Right lobe of liver (tissue), 6 donors: ENCODE data around the gene ZNF862. TPM values are rescaled to one million over a fixed set of nuclear protein-coding genes. Genes with fewer than 3 reads are reported as not detected.
A peak's percentile ranks its signal among the peaks of the same experiment; 100 is the strongest.

Experiments used
- ATAC-seq, 4 donors: fragments of 200-7000 bp; cut with Tn5 transposase; one replicate each; pipeline ENCODE4 v1.9.1; 2020; ENCODE audit warnings: mild to moderate bottlenecking in 4 of 4, moderate library complexity in 4 of 4
- DNase-seq, 3 donors: peaks; one replicate each; pipeline ENCODE4 v3.0.0-alpha.2; 2020
- H3K27ac ChIP-seq, 3 donors: fragments of 200-600 bp; one replicate each; pipeline ENCODE4 v1.8.0; 2022
- H3K27me3 ChIP-seq, 2 donors: fragments of 200-600 bp; one replicate each; pipeline ENCODE4 v1.8.0; 2022
- H3K36me3 ChIP-seq, 4 donors: fragments of 200-600 bp; sonication (generic) in 1 of 4; one replicate each; pipeline versions ENCODE4 v1.5.1 to v1.8.0; 2017 to 2022; ENCODE audit warnings: control low read depth in 1 of 4
- H3K4me1 ChIP-seq, 4 donors: fragments of 200-600 bp; sonication (generic) in 1 of 4; one replicate each; pipeline versions ENCODE4 v1.5.1 to v1.8.0; 2017 to 2022; ENCODE audit warnings: control low read depth in 1 of 4
- H3K4me3 ChIP-seq, 3 donors: fragments of 200-600 bp; one replicate each; pipeline ENCODE4 v1.8.0; 2022
- H3K9me3 ChIP-seq, 4 donors: fragments of 200-600 bp; sonication (generic) in 1 of 4; one replicate each; pipeline versions ENCODE4 v1.5.1 to v1.8.0; 2017 to 2022; ENCODE audit warnings: control low read depth in 1 of 4
- POLR2A ChIP-seq: fragments of 450-650 bp; IDR thresholded peaks from one replicate; pipeline ENCODE4 v1.6.1; 2017; ENCODE audit warnings: antibody characterized with exemption, mild to moderate bottlenecking
- WGBS: methylation state at CpG from one replicate; pipeline ENCODE4 v1.1.6; 2018; ENCODE audit warnings: low coverage, low lambda C conversion rate; ENCODE audit not compliant: insufficient coverage; ENCODE audit errors: missing lambda C conversion rate; 5-methylcytosine and 5-hydroxymethylcytosine counted together
- intact Hi-C, 2 donors: fragments of 100-400 bp; cut with DNase I; formaldehyde crosslinking; loops; one replicate each; pipeline versions ENCODE4 v1.11.2 to v1.14.1; 2022
- total RNA-seq, 6 experiments: library from RNA; depleted of rRNA in 2 of 6; stranded (reverse); fragments of >200 nt in 2 of 6; fragmentation: NEBNext Ultra II Directional in 3 of 6; extraction: Animal tissue kit (Norgen Biotek cat#: 25700) in 3 of 6; gene quantifications; one replicate each; pipeline versions ENCODE4 v1.1.0 to v1.2.4, GENCODE V29; 2016 to 2023
- TF ChIP-seq, protein P1 (sequence below), 4 donors: fragments of 200-600 bp in 3 of 4; fragments of 450-650 bp in 1 of 4; IDR thresholded peaks; one replicate each; pipeline versions ENCODE4 v1.5.1 to v1.8.0; 2016 to 2022; ENCODE audit warnings: antibody characterized with exemption in 4 of 4, mild to moderate bottlenecking in 2 of 4
- donor health status: DM: no; HTN: yes; CAD: no.
- donor health status: DM: no; HTN: no; CAD: no.
- donor health status: DM: no; HTN: no; CAD: no.
- donor health status: DM: no; HTN: yes; CAD: no.
- donor health status: DM: no; HTN: yes; CAD: no.

The ZNF862 gene
- total RNA-seq, 6 experiments from 2014 or later, result 2.5 to 11.3 (median 7.1) TPM

DNA sequence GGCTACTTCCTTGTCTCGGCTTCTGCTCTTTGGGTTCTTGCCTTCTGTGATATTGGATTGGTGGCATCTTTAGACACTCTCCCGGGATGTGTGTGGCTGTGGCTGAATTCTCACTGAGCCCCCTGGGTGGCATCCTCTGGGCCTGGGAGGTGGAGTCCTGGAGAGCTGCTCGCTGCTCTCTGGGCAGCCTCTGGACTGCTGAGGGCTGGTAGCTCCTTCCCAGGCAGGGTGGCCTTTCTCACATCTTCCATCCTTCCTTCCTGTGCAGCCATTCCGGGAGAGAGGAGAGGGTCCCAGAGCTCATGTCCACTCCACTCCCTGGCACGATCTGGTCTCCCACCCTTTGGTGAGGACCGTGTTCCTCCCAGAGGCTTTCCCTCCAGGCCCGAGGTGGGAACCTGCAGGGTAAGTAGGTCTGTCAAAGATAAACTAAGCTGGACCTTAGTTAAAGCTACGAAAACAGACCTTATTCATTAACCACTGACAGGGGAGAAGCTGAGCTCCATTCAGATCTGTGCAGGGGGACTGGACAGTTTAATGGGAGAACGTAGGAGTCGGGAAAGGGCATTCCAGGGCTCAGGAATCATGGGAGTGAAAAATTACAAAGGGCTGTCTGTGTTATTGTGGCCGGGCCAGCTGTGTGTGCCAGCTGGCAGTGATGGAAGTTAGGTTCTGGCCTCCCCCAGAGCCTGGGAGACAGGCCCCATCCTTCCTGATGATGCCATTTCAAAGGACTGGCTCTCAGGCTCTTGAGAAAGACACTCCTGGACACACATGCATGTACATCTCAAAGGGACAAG lies 44.3 kb downstream of the ZNF862 start:
- WGBS, result 34% methylated on average over 5 of the region's 11 CpGs
- ATAC-seq, result peak in 3 of 4 donors; percentile 2 to 7 (median 3)

DNA sequence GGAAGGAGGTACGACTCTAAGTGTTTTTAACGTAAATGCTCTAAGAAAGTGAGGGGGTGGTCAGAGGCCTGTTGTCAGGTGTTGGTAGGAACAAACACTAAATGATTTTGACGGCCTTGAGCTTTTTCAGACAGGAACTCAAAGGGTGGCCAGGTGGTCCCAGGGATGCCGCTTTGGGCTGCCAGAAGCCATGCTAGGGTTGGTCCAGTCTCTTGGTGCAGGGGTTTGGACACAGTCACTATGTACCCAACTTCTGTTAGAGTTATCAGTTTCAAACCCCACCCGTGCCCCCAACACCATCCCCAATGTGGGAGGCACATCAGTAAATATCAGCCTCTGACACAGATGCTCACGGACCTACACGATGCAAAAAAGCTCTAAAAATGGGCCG lies 44.9 kb downstream of the ZNF862 start:
- Histone ChIP-seq H3K36me3 (peaks cover 0 to 4% (median 0%) of the 10 kb centered on the region in 4 donors), H3K9me3 (no peaks in the 10 kb centered on the region), H3K27ac (peak overlapping the region in 2 of 3 donors; percentile 65 to 71), H3K4me3 (no peak overlapping the region), H3K27me3 (no peaks in the 10 kb centered on the region), H3K4me1 (peaks cover 0 to 51% (median 23%) of the 10 kb centered on the region in 4 donors)
- no peak for DNase-seq
- intact Hi-C loops, result no loop called here
- WGBS, result 33% methylated on average over 7 of the region's 8 CpGs
- no peak for ATAC-seq
- TF ChIP-seq, protein P1, sequence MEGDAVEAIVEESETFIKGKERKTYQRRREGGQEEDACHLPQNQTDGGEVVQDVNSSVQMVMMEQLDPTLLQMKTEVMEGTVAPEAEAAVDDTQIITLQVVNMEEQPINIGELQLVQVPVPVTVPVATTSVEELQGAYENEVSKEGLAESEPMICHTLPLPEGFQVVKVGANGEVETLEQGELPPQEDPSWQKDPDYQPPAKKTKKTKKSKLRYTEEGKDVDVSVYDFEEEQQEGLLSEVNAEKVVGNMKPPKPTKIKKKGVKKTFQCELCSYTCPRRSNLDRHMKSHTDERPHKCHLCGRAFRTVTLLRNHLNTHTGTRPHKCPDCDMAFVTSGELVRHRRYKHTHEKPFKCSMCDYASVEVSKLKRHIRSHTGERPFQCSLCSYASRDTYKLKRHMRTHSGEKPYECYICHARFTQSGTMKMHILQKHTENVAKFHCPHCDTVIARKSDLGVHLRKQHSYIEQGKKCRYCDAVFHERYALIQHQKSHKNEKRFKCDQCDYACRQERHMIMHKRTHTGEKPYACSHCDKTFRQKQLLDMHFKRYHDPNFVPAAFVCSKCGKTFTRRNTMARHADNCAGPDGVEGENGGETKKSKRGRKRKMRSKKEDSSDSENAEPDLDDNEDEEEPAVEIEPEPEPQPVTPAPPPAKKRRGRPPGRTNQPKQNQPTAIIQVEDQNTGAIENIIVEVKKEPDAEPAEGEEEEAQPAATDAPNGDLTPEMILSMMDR (IDR thresholded peaks at IDR 0.05), result no peak
- TF ChIP-seq POLR2A, result no peak

More for the DNA sequence above, 44.3 kb downstream of the ZNF862 start:
- Histone ChIP-seq H3K4me3 (no peak overlapping the region), H3K36me3 (peaks cover 0 to 4% (median 0%) of the 10 kb centered on the region in 4 donors), H3K27me3 (no peaks in the 10 kb centered on the region), H3K4me1 (peaks cover 0 to 51% (median 23%) of the 10 kb centered on the region in 4 donors), H3K27ac (peak overlapping the region in 2 of 3 donors; percentile 1 to 71), H3K9me3 (no peaks in the 10 kb centered on the region)
- no peak for DNase-seq
- intact Hi-C loops, result no loop called here
- no peak for TF ChIP-seq POLR2A
- TF ChIP-seq, protein P1 (IDR thresholded peaks at IDR 0.05), result no peak

DNA sequence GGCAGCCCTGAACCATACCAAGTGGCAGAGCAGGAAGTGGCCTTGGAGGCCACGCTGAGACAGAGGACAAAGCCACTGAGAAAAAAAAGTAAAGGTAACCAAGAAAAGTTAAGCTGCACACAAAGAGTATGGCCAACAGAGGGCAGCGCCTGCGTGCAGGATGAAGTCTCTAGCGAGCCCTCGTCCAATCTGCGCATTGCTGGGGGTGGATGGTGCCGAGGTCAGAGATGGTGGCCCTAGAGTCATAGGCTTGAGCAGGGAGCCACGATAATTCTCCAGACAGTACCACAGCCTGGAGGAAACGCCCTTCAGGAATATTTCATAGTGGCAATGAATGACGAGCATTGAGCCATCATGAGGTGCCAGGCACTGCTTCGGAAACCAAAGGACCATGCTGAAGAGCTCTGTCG lies 45.3 kb downstream of the ZNF862 start:
- DNase-seq, result peak; percentile 75 to 78 (median 75)
- H3K4me3 ChIP-seq, result peak overlapping the region in 2 of 3 donors; percentile 35 to 37

DNA sequence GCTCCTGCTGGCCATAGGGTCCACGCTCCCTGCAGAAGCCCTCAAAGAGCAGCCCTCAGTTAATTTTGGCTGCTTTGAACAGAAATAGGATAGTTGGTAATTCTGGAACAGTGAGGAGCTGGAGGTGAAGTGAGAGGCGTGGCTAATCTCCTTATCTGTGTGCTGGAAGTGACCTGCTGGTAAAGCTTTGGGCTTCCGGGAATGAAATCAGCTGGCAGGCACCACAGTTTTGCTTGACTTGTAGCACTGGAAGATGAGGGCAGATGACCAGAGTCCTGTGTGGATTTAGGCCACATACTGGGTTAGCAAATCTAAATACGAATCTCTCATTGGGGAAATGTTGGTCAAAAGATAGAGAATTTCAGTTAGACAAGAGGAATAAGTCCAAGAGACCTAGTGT lies 45.8 kb downstream of the ZNF862 start:
- Histone ChIP-seq H3K4me1 (peaks cover 0 to 51% (median 23%) of the 10 kb centered on the region in 4 donors), H3K36me3 (peaks cover 0 to 4% (median 0%) of the 10 kb centered on the region in 4 donors), H3K27me3 (no peaks in the 10 kb centered on the region), H3K27ac (peak overlapping the region; percentile 57 to 72 (median 71)), H3K9me3 (no peaks in the 10 kb centered on the region), H3K4me3 (peak overlapping the region in 2 of 3 donors; percentile 35 to 37)
- ATAC-seq, result peak; percentile 73 to 82 (median 76)
- peak; percentile 75 to 90 (median 87) for DNase-seq
- intact Hi-C loops, result no loop called here
- 27% methylated on average over 4 of the region's 4 CpGs for WGBS
- TF ChIP-seq POLR2A, result no peak
- TF ChIP-seq, protein P1 (IDR thresholded peaks at IDR 0.05), result no peak

More for the DNA sequence above, 45.3 kb downstream of the ZNF862 start:
- TF ChIP-seq, protein P1 (IDR thresholded peaks at IDR 0.05), result peak; percentile 68 to 75 (median 74)
- TF ChIP-seq POLR2A, result no peak
- Histone ChIP-seq H3K27me3 (no peaks in the 10 kb centered on the region), H3K36me3 (peaks cover 0 to 4% (median 0%) of the 10 kb centered on the region in 4 donors), H3K27ac (peak overlapping the region; percentile 57 to 71 (median 65)), H3K9me3 (no peaks in the 10 kb centered on the region), H3K4me1 (peaks cover 0 to 51% (median 23%) of the 10 kb centered on the region in 4 donors)
- intact Hi-C loops, result no loop called here
- peak; percentile 85 to 89 (median 85) for ATAC-seq
- 1% methylated on average over 7 of the region's 12 CpGs for WGBS
